Stimulated activated CD8-positive, alpha-beta memory T cell treated with anti-CD3 and anti-CD28 coated beads, Interleukin-15, amount 100 ng/mL, for 4 hours (primary cell): ENCODE data around the gene NEMF.
"Not testable (repeated sequence)": the region's sequence is repeated elsewhere in the genome, so short reads cannot be mapped to it uniquely, and the experiment has no call there.

Experiments
- DNase-seq, 2 donors: peaks; one replicate each; pipeline ENCODE4 v3.0.0-alpha.2; 2020; ENCODE audit warnings: low read depth in 2 of 2

NEMF gene

DNA sequence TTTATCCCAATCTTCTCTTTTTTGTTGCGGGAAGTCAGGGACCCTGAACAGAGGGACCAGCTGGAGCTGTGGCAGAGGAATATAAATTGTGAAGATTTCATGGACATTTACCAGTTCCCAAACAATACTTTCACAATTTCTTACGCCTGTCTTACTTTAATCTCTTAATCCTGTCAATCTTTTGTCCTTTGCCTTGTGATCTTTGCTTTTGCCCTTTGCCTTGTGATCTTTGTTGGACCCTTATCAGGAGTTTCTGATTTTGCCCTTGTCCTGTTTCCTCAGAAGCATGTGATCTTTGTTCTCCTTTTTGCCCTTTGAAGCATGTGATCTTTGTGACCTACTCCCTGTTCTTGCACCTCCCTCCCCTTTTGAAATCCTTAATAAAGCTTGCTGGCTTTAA is 36.5 kb downstream of the NEMF start:
- not testable (repeated sequence) for DNase-seq

GRCh38 chr14:49808780-49809179 is 43.8 kb downstream of the NEMF start:
- DNase-seq = no peak

DNA sequence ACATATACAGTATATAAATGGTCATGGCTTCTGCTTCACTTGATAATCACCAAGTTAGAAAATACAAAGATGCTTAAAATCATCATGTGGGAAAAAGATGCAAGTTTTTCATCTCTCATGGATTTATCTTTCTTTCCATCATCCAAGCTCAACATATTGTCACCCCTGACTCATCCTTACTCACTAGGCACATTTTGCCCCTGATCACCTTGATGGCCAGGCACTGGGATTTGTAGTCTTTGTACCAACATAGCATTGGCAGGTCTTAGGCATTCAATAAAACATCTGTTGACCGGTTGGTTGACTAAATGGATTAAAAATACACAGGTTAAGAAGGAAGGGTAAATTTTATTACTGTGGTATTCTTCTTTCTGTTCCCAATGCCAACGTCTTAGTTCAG is 56.6 kb downstream of the NEMF start:
- DNase-seq = no peak

- DNase-seq = no peak
Measured at GRCh38 chr14:49792618-49793017, 60.0 kb downstream of the NEMF start.

GRCh38 chr14:49786315-49786714 is 66.3 kb downstream of the NEMF start:
- no peak for DNase-seq

DNA sequence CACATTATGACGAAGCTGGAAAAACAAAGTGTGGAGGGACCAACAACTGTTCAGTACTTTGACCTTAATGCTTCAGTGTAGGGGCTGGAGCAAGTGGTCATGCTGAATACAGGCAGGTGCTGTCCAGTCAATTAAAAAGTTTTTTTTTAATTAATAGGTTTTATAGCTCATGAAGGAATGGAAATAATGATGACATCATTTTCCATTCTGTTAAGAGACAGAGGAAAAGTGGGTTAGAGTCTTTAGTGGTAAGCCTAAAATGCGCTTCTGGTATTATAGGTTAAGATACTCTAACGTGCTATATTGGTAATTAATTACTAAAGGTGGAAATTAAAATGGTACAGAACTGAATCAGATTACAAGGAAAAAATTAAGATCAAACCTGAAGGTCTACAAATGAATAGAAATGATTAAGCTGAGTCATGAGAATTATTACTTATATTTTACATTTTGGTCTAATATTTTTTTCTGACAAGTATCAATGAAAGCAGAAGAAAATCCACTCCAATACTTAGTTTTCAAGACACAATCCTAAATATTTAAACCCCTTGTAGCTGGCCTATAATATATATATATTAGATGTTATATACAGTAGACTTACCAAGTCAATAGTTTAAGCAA is 69.1 kb downstream of the NEMF start:
- DNase-seq = no peak

- DNase-seq = not testable (repeated sequence)
Measured at GRCh38 chr14:49781040-49781439, 71.5 kb downstream of the NEMF start.

DNA sequence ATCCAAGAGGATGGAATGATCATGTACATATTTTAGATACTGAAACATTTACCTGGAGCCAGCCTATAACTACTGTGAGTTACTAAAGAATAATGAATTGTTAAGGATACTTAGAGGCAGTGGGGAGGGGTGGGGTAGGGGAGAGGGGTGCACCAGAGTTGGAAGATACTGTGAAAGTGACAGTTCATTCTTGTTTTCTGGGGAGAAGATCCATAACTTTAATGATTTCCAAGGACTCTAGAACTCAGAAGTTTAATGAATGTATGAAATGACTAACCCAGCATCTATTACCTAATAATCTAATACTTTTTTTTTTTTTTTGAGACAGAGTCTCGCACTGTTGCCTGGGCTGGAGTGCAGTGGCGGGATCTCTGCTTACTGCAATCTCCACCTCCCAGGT is 74.2 kb downstream of the NEMF start:
- no peak for DNase-seq

DNA sequence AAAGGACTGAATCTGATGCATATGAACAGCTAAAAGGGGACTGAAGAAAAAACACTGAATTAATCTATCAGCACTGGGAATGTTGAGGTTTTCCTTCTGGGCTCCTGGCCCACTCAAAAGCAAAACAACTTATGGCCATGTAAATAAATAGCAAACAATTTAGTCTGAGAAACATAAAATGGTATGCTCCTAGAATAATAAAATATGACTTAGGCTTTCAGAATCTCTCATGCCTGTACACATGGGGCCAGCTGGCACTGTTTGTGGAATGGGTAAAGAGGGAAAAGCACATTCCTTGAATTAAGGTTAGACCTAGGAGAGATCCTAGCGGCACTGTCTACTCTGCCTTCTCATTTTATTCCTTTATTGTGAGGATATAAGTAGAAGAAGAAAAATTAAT is 78.5 kb downstream of the NEMF start:
- no peak for DNase-seq

GRCh38 chr14:49771691-49772090 is 80.9 kb downstream of the NEMF start:
- not testable (repeated sequence) for DNase-seq

DNA sequence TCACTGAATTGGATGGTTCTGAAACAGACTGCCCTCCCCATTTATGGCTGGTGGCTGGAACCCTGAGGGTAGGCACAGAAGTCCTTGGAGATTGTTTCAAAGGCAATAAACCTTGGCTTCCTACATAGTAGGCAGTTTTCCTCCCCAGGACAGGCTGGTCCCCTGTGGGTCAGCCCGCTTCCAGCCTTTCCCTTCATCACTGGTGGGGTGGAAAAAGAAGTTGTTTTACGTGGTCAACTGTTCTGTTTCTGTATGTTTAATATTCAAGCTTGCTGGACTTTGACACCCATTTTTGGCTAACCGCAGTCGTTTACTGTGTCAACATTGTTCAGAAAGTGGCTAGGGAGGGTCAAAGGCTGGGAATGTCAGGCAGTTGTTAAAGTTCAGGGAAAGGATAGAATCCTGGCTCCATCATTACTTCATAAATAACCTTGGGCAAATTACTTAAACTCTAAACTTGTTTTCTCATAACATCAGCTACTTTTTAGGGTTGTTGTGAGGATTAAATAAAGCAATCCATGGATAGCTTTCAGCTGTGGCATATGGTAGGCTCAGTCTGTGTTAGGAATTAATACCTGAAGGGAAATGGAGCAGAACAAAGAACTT is 82.3 kb downstream of the NEMF start:
- DNase-seq = no peak

GRCh38 chr14:49769581-49770211 is 82.9 kb downstream of the NEMF start:
- no peak for DNase-seq

GRCh38 chr14:49769171-49769570 is 83.4 kb downstream of the NEMF start:
- no peak for DNase-seq

- DNase-seq = peak; percentile 28 to 57
Measured at GRCh38 chr14:49768301-49769121, 84.1 kb downstream of the NEMF start.

GRCh38 chr14:49767571-49768300 is 84.9 kb downstream of the NEMF start, which contains the start of gene KLHDC2:
Gene KLHDC2 (plus strand): TSS chr14:49768153. CDS start chr14:49768469, 316 bp downstream.
- peak; percentile 74 to 79 for DNase-seq

DNA sequence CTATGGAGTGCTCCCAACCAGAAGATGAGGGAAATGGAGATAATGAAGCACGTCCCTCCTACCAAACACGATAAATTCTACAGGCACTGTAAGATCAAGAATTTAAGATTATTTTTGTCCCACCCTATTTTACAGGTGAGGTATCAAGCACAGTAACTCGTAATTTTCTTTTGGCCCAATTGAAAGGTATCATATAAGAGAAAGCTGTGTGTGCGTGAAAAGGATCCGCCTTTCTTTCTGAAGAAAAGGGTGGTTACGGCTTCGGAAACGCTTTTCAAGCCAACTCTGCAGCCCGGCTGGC is 85.4 kb downstream of the NEMF start:
- DNase-seq = no peak

- DNase-seq = no peak
Measured at GRCh38 chr14:49766839-49767238, 85.7 kb downstream of the NEMF start.

DNA sequence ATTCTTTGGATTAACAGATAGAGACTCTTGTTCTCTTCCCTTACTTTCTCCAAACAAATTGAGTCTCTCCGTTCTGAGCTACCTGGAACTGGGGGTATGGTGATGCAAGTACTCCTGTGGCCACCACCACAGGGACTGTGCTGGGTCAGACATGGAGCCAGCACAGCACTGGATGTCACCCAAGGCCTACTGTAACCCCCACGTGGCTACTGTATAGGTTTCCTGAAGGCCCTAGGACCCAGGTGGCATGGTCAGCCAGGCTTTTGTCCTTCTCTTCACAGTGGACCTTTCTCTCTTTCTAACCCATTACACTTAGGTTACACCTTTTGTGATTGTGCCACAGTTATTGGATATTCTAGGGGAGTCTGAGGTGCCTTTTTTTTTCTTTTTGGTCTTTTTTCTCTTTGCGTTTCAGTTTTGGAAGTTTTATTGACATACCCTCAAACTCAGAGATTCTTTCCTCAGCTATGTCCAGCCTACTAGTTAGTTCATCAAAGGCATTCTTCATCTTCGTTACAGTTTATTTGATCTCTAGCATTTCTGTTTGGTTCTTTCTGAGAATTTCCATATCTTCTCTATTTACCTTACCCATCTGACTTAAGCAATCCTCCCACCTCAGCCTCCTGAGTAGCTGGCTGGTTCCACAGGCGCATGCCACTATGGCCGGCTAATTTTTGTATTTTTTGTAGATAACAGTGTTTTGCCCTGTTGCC is 90.6 kb downstream of the NEMF start:
- no peak for DNase-seq

- no peak for DNase-seq
Measured at GRCh38 chr14:49755378-49755777, 97.2 kb downstream of the NEMF start.

DNA sequence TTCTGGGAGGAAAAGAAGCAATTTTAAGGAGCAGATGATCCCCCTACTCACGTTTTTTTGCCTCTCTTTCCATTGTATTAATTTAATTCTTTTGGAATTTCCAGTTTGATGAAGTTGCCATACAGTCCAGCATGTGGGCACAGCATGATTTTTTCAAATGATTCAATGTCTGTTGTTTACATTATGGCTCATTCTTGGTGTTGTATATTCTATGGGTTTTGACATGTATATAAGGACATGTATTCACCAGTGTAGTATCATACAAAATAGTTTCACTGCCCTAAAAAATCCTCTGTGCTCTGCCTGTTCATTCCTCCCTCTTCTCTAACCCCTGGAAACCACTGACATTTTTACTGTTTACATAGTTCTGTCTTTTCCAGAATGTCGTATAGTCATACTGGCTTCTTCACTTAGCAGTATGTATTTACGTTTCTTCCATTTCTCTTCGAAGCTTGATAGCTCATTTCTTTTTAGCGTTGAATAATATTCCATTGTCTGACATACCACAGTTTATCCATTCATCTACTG is 98.0 kb downstream of the NEMF start:
- DNase-seq = no peak

- not testable (repeated sequence) for DNase-seq
Measured at GRCh38 chr14:49746476-49746875, 106.1 kb downstream of the NEMF start.
